MCF 10A (cell line): ENCODE data around the gene GRID1. TPM values are rescaled to one million over a fixed set of nuclear protein-coding genes. Genes with fewer than 3 reads are reported as not detected.

Experiments used
- BruUV-seq: library from RNA; stranded (reverse); fragments of 400-500 nt; replicated peaks from 2 replicates; lab custom pipeline; 2021; lab: Mats Ljungman, UMichigan
- CTCF ChIA-PET: fragments of 300-600 bp; sonication (Branson Sonifier 250); formaldehyde crosslinking; extraction: SDS; loops from one replicate; lab custom pipeline; 2021; ENCODE audit warnings: antibody characterized with exemption, inconsistent platforms; lab: Yijun Ruan, JAX
- POLR2A ChIA-PET: fragments of 300-600, 350-650 bp; sonication (Branson Sonifier 250); formaldehyde crosslinking; extraction: SDS; loops from one replicate; lab custom pipeline; 2020; ENCODE audit warnings: antibody characterized with exemption, inconsistent platforms; lab: Yijun Ruan, JAX
- DNase-seq: peaks from one replicate; pipeline ENCODE4 v3.0.0-alpha.2; 2018; ENCODE audit not compliant: unreplicated experiment
- H3K27ac Mint-ChIP-seq: one replicate; pipeline ENCODE4 v1.8.0; 2022; ENCODE audit warnings: mild to moderate bottlenecking, low read depth, mixed read lengths; ENCODE audit not compliant: unreplicated experiment
- H3K27me3 Mint-ChIP-seq: one replicate; pipeline ENCODE4 v1.8.0; 2022; ENCODE audit warnings: mixed read lengths; ENCODE audit not compliant: insufficient read depth, unreplicated experiment
- H3K36me3 Mint-ChIP-seq: one replicate; pipeline ENCODE4 v1.8.0; 2022; ENCODE audit warnings: mild to moderate bottlenecking, moderate library complexity, mixed read lengths; ENCODE audit not compliant: insufficient read depth, unreplicated experiment
- H3K4me1 Mint-ChIP-seq: one replicate; pipeline ENCODE4 v1.8.0; 2022; ENCODE audit warnings: mixed read lengths; ENCODE audit not compliant: insufficient read depth, unreplicated experiment
- H3K4me3 Mint-ChIP-seq: one replicate; pipeline ENCODE4 v1.8.0; 2022; ENCODE audit warnings: mild to moderate bottlenecking, moderate library complexity, mixed read lengths; ENCODE audit not compliant: unreplicated experiment
- H3K9me3 Mint-ChIP-seq: one replicate; pipeline ENCODE4 v1.8.0; 2022; ENCODE audit warnings: mixed read lengths; ENCODE audit not compliant: unreplicated experiment
- CTCF ChIP-seq: fragments of 200-600 bp; IDR thresholded peaks from one replicate; pipeline ENCODE4 v1.8.0; 2022; ENCODE audit warnings: antibody characterized with exemption, mild to moderate bottlenecking; ENCODE audit not compliant: unreplicated experiment
- intact Hi-C: fragments of 100-400 bp; cut with micrococcal nuclease; formaldehyde crosslinking; loops from 2 replicates; pipeline ENCODE4 v1.14.1; 2022
- total RNA-seq: library from RNA; stranded (reverse); gene quantifications from 2 replicates; pipeline ENCODE4 v1.2.3, GENCODE V29; 2022

GRID1 gene
- total RNA-seq, 1 experiment from 2014 or later, result not detected

DNA sequence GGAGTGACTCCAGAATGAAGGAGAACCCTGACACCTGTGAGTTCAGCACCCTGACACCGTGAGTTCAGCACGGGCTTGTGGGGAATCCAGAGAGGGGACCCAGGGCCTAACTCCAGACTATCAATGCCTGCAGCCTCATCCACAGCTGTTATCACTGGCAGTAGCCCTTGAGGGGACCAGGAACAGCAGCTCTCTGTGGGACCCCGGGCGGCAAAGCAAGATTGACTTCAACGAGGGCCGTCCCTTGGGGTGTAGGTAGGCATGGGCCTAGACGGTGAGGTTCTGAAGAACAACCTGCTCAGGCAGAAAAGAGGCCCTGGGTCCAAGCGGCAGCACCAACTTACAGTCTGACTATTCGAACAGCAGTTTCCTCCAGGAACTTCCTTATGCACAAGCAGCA lies 8.9 kb downstream of the GRID1 start:
- no peak for DNase-seq
- BruUV-seq, result no TSS peak
- no peak overlapping the region for H3K4me3 Mint-ChIP-seq
- no peaks in the 10 kb centered on the region for H3K27me3 Mint-ChIP-seq
- no peak for TF ChIP-seq CTCF
- no peaks in the 10 kb centered on the region for H3K9me3 Mint-ChIP-seq
- H3K27ac Mint-ChIP-seq, result no peak overlapping the region
- intact Hi-C loops, result no loop called here
- ChIA-PET CTCF (interaction anchor here (1.5 kb wide), 1 partner anchor 12 kb away, joined by 5 read pairs; no protein-coding TSS in a partner anchor), POLR2A (no interaction called here)
- H3K4me1 Mint-ChIP-seq, result peaks cover 6% of the 10 kb centered on the region
- H3K36me3 Mint-ChIP-seq, result no peaks in the 10 kb centered on the region

DNA sequence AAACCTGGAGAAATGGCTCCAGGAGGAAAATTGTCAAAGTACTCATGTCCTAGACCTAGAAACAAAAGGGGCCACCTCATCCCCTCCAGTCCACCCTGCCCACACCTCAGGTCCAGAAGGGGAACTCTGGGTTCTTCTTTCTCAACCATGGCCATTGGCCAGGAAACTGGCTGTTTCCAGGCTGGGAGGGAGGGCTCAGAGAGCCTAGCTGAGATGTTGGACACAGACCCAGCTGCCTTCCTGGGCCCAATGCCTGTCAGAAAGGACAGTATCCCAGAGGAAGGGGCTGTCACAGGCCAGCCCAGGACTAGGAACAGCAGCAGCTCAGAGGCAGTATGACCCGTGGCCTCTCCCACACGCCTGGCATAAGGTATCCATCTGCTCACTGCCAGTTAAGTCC lies 9.6 kb downstream of the GRID1 start:
- intact Hi-C loops, result no loop called here
- Mint-ChIP-seq H3K4me3 (no peak overlapping the region), H3K36me3 (no peaks in the 10 kb centered on the region), H3K27ac (no peak overlapping the region), H3K4me1 (peaks cover 6% of the 10 kb centered on the region), H3K9me3 (no peaks in the 10 kb centered on the region), H3K27me3 (no peaks in the 10 kb centered on the region)
- BruUV-seq, result no TSS peak
- CTCF ChIA-PET, result interaction anchor here (0.6 to 0.7 kb wide), 2 partner anchors 364 to 370 kb away, joined by 3 to 4 read pairs; no protein-coding TSS in a partner anchor
- TF ChIP-seq CTCF, result no peak
- DNase-seq, result no peak
- POLR2A ChIA-PET, result no interaction called here

- no peak for TF ChIP-seq CTCF
- no peak overlapping the region for H3K4me3 Mint-ChIP-seq
- no peaks in the 10 kb centered on the region for H3K9me3 Mint-ChIP-seq
- H3K27me3 Mint-ChIP-seq, result no peaks in the 10 kb centered on the region
- peaks cover 3% of the 10 kb centered on the region for H3K4me1 Mint-ChIP-seq
- BruUV-seq, result no TSS peak
- ChIA-PET POLR2A (no interaction called here), CTCF (interaction anchor here (0.5 to 1.5 kb wide), 4 partner anchors 10 to 525 kb away, joined by 3 to 7 read pairs (median 4); no protein-coding TSS in a partner anchor)
- intact Hi-C loops, result no loop called here
- H3K27ac Mint-ChIP-seq, result no peak overlapping the region
- no peak for DNase-seq
- no peaks in the 10 kb centered on the region for H3K36me3 Mint-ChIP-seq
Observed at GRCh38 chr10:86356296-86356695, 10.3 kb downstream of the GRID1 start.

GRCh38 chr10:86355571-86356038 lies 11.0 kb downstream of the GRID1 start:
- DNase-seq, result no peak
- no peak for TF ChIP-seq CTCF
- H3K4me3 Mint-ChIP-seq, result no peak overlapping the region
- H3K36me3 Mint-ChIP-seq, result no peaks in the 10 kb centered on the region
- BruUV-seq, result no TSS peak
- intact Hi-C loops, result no loop called here
- H3K4me1 Mint-ChIP-seq, result no peaks in the 10 kb centered on the region
- H3K27me3 Mint-ChIP-seq, result no peaks in the 10 kb centered on the region
- POLR2A ChIA-PET, result no interaction called here
- no peaks in the 10 kb centered on the region for H3K9me3 Mint-ChIP-seq
- H3K27ac Mint-ChIP-seq, result no peak overlapping the region
- CTCF ChIA-PET, result interaction anchor here (1.1 to 1.5 kb wide), 2 partner anchors 9 to 256 kb away, joined by 3 to 7 read pairs; no protein-coding TSS in a partner anchor
